NCI-H2227 (cell line): ENCODE results near the gene PDCD4.

Experiments
- DNase-seq: peaks from one replicate; lab custom pipeline; 2025; ENCODE audit not compliant: unreplicated experiment; lab: John Stamatoyannopoulos, UW

The PDCD4 gene

DNA sequence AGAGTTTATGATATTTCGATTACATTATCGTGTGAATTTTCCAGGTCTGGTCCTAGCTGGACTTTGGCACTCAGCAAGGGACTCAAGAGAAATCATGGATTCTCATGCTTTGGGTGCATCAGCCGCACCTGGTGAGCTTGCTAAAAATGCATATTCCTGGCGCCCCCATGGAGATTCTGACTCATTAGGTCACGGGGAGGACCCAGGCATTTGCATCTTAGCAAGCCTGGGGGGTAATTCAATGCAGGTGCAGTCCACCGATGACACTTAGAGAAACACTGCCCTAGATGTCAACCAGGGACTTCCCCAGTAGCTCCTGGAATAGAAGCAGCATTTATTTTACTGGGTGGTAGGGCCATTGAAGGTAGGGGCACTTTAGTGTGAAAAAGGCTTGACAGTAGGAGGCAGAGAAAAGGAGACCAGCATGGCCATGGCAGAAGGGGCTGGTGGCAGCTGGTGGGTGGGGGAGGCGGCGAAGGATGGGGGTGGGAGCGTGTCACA, 29.9 kb upstream of the PDCD4 start:
- DNase-seq, result no peak

DNA sequence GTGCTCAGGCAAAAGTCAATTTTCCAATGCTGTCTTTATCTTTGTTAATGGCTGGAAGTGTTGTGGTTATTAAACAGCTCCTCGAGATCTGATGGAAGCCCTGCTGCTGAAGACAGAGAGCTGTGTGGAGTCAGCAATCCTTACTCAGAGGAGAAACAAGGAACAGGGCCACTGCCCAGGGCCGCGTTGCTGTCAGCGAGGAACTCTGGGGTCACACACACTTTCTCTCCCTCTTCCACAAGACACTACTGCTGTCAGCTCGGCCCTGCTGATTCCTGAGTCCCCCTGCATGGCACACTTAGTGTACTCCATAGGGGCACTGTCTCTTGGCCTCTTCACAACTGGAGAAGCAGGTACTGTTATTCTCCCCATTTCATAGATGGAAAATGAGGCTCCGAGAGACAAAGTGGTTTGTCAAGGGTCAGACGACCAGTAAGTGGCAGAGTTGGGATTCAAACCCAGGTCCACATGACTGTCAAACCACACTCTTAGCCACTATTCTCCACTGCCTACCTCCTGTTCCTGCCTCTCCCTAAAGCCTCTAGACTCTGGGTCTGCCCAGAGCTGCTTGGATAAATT, 29.3 kb upstream of the PDCD4 start:
- DNase-seq, result no peak

DNA sequence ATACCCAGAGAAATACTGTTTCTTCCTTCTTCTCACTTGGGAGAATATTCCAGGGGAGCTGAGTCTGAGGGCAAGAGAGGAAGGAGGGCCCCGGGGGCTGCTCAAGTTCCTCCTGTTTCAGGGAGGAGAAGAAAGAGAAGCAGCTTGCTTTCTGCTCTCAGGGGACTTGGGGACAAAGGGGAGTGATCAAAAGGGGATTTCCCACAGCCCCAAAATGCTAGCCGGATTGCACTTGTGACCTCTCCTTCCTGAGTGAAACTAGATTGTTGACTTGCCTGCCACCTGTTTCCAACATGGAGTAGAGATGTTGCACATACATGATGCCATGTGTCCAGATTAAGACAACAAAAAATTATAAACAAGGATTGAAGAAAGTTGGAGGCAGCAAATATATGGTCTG, 28.7 kb upstream of the PDCD4 start:
- no peak for DNase-seq

DNA sequence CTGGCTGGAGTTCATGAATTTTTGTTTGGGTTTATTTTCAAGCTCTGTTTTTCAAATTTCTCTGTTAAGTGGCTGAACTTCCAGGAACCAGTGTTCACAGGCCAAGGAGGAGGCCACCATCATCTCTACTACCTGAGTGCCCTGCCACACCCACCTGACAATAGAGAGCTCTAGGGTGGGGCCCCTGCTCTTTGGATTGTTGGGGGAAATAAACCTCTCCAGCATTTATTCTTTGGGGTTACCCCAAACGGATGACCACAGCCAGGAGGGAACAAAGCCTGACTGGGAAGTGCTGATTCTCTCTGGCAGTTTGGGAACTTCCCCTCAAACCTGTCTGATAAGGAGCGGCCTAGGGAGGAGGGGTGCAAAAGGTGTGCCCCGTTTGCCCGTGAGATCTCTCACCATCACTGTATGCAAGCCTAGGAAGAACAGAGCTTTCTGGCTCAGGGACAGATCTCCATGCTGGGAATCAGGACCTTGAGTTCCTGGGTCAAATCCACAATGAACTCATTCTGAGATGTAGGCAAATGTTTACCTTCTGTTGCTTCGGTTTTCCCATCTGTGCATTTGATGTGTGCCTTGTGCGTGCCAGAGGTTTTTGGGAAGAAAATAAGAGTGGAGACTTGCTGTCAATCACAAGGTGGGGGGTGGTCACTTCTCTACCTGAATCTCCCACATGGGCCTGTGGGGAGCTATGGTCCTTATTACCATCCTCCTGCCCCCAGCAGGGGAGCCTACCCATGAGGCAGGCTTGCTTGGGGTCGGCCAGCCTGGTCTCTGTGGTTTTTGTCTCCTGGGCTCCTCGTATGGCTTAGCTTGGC, 27.7 kb upstream of the PDCD4 start:
- DNase-seq, result no peak

DNA sequence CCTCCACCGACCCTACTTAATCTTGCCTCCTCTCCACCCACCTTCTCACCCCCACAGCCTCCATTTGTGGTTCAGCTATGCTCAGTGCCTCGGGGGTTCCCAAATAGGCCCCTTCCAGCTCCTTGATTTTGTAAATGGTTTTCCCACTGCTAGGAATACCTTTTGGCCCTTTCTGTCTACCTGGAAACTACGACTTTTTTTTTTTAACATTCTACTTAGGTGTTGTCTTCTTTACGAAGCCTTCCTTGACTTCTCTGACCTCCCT, 27.2 kb upstream of the PDCD4 start:
- DNase-seq, result no peak

DNA sequence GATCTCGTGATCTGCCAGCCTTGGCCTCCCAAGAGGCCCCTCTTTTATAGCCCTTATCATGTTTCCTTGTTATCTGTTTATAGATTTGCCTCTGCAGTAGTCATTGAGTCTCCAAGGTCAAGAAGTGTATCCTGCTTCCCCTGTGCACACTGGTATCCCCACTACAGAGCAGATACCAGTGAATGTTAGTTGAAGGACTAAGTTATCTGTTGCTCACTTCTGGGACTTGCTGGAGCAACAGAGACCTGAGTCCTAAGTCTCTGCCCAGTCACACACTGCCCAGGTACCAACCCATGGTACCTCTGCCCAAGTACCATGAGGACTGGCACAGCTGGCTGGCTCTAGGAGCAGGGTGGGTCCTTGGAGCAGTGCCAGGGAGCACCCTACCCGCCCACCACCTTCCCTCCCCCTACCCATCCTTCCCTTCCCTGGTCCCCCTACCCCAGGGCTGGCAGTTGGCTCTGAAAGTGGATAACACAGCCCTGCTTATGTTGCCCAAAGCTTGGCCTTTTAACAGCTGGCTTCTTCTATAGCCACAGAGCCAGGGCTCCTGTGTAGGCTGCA, 26.5 kb upstream of the PDCD4 start:
- no peak for DNase-seq

DNA sequence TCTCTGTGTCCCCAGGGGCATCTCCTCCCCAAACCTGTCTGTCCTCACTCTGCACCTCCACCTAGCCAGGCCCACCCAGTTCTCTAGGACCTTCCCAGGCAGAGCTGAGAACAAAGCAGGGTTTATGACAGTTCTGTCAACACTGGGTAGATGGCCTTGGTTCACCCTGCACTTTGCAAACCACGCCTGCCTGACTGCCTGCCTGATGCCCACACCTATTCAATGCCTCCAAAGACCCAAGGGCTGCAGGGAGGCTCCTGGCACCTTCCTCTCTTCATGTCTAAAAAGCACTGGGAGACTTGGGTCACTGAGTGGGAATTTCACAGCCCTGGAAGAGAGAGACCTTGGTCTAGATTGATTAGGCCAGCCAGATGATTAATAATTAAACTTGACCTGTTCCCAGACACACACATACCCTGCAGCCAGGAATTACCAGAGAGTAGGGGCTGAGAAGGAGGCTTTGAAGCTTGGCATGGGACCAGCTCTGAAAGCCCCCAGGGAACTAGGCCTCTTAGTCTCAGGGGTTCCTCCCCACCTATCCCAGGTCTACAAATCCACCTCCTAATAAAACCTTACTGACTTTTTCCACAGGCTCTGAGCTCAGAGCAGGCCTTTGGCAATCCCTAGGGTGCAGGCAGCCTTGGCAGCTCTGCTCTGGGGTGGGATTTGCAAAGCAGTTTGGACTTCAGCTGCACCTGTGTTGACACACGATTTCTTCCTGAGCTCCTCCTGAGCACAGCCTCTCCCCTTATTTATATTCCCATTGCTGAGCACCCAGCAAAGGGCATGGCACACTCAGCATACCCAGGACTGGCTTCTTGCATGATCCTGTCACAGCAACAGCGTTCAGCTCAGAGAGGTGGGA, 25.7 kb upstream of the PDCD4 start:
- no peak for DNase-seq

DNA sequence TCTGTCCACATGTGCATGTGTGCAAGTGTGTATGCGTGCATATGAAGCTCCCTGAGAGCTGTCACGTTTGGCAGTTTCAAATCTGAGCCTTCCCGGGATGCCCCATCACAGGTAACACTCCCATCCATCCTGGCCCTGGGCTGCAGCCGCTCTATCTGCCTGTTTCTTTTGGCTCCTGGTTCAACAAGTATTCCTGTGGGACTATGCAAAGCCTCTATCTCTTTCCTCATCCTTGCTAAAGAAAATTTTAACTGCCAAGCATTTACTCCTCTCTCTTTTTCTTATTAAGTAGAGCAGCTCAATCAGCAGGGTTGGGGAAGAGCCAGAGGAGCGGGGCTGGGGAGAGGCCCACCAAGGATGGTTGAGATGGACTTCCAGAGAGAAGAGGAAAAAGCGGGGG, 24.4 kb upstream of the PDCD4 start:
- DNase-seq, result no peak

DNA sequence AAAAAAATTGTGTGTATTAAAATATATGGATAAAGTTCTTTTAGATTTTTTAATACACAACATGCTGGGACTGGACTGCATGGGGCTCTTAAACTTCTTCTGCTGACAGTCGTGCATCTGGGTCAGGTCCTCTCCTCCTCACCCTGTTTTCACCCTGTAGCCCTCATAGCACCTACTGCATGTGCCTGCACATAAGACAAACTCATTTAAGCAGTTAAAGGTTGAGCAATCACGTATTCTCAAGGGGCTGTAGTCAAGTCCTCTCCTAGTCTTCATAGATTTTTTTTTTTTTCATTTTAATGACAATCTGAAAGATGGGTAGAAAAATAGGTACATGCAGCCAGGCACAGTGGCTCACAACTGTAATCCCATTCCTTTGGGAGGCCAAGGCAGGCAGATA, 23.6 kb upstream of the PDCD4 start:
- no peak for DNase-seq

DNA sequence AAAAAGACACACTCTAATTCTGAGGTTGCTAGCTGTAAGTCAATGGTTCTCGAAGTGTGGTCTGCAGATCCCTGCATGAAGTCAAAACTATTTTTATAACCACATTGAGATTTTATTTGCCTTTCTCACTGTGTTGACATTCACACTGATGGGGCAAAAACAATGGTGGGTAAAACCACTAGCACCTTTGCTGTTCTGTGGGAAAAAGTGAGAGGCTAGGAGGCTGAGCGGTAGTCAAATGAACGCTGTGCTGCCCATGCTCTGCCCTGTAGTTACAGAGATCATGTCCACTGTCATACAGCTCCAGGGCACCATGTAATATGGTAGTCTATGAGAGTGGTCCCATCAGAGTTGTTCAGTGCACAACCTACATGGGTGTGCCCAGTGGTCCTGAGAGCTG, 21.6 kb upstream of the PDCD4 start:
- DNase-seq, result no peak

DNA sequence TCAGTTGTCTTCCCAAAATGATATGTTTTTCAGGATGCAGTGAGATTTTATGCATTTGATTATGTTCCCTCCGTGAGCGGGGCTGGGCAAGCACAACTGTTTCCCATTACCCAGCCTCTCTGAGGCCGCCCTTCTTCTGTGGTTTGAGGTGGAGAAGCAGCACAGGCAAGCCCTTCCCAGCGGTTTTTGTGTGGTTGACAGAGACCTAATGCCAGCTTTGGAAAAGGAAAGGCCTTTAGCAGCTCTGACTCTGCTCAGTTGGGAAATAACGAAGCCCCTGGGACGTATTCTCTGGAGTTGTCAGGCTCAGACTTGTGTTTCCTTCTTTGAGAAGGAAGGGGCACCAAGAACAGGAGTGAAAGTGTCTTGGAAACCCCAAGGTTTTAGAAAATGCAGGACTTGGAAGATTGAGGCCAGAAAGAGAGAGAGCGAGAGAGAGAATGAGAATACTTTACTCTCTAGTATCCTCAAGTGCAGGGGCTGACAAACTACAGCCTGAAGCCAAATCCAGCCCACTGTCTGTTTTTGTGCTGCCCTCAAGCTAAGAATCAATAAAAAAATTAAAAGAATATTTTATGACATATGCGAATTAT, 20.6 kb upstream of the PDCD4 start:
- no peak for DNase-seq

DNA sequence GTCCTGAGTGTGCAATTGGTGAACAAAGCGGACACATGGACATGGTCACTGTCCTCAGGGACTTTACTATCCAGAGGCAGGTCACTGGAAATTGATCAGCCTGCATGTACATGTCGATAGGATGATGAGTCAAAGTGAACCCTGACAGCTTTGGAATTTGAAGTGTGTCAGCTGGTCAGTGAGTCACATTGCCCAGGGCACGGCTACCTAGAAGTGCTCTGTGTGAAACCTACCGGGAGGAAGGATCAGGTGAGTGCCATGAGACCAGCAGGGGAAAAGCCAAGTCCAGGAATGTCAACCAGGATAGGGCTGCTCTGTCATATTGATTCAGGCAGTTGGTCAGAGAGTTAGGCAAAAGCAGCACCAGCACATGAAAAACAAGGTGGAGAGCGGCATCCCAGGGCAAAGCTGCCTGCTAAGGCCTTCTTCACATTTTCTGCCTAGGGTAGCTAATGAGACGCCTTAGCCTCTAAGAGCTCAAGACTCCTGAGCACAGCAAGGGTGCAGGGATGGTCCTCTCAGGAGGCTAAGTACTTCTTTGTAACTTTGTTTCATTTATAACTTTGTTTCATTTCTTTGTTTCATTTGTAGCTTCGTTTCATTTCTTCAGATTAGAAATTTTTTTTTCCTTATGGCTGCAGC, 19.4 kb upstream of the PDCD4 start:
- DNase-seq, result no peak

DNA sequence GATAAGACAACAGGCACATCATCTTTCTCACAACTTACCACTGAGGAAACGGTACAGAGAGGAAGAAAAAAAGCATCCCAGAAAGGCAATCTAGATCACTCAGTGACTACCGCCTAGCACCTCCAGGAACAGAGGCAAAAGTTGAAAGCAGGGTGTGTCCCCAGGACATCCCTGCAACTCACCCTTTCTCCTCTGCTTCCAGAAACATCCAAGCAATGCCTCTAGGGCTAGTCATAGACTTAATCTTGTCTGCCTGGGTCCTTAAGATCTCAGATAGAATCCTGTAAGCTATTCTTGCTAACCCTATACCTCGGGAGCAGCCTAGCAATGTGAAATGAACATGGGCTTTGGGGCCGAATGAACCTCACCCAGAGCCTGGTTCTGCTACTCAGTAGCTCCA, 18.8 kb upstream of the PDCD4 start:
- no peak for DNase-seq

DNA sequence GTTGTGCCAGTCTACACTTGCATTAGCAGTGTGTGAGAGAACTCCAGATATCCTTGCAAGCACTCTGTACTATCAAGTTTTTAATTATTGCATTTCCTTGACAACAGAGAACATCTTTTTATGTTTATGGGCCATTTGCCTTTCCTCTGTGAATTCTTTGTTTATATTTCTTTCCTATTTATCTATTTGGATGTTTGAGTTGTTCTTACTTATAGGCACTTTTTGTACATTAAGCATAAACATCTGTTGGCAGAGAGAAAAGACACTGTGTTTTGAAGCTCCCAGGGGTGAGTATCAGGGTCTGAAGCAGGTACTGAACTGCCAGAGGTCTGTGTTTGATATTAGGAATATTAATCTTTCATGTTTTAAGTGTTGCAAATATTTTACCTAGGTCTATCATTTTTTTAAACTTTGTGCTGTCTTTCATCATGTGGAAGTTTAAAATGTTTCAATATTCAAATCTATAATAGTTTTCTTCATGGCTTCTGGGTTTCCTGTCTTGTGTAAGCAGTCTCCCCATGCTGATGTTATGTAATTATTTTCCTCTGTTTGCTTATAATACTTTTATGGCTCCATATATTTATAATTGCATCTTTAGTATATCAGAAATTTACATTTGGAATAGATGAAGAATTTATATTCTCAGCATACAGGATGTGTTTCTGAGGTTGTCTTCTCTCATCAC, 17.7 kb upstream of the PDCD4 start:
- no peak for DNase-seq

DNA sequence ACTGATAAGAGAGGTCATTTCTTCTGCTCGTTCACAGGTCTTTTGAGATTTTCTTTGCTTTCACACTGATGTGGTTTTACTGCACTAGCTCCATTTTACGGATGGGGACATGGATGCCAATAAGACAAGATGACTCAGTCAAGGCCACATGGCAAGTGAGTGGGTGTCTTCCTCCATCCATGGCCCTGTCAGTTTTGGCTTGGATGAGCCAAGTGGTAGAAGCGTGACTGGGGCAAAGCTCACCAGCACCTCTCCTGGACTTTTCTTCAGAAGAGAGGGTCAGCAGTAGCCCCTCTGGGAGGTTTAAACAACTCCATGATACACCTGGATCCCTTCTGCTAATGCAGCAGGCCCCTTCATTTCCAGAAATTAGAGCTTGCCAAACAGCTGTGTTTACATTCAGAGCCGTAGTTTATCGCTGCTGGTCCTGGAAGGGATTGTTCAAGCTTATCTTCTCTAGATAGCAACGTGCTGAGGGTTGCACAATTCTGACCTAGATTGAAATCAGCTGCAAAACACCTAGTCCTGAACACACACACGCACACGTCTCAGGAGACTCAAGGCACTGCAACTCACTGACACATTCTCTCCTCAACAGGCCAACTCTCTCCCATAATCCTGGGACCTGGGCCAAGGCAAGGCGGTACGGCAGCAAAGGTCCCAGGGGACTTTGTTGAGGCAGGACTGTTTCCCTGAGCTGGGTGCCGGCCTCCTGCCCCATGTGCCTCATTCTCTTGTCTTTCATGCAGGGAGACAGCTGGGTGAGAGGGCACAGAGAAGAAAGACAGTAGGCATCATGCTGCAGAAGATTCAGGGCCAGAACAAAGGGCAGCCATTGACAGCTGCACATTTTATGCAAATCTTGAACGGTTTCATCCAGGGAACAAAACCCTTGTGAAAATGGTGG, 14.2 kb upstream of the PDCD4 start:
- DNase-seq, result no peak

DNA sequence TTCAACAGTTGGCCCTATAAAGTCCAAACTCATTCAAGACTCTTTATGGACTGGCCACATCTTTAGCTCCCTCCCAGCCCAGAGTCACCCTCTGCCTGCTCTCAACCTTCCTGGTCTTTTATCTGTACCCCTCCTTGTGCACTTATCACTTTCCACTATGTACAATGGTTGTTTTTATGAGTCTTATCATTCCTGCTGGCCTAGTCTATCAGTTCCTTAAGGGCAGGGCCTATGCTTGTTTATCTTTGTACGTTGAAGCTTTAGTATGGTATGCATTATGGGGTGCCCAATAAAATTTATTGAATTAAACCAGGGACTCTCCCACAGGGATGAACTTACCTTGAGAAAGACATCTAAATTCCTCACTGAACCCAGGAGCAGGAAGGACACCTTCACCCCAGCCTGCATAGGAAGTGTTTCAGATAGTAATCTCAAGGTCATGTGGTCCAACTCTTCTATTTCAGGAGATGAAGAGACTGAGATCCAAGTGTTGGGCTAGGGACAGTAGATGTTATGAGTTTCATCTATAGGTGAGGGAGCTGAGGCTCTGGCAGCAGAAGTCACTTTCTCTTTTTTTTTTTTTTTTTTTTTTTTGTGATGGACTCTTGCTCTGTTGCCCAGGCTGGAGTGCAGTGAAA, 13.3 kb upstream of the PDCD4 start:
- DNase-seq, result no peak

DNA sequence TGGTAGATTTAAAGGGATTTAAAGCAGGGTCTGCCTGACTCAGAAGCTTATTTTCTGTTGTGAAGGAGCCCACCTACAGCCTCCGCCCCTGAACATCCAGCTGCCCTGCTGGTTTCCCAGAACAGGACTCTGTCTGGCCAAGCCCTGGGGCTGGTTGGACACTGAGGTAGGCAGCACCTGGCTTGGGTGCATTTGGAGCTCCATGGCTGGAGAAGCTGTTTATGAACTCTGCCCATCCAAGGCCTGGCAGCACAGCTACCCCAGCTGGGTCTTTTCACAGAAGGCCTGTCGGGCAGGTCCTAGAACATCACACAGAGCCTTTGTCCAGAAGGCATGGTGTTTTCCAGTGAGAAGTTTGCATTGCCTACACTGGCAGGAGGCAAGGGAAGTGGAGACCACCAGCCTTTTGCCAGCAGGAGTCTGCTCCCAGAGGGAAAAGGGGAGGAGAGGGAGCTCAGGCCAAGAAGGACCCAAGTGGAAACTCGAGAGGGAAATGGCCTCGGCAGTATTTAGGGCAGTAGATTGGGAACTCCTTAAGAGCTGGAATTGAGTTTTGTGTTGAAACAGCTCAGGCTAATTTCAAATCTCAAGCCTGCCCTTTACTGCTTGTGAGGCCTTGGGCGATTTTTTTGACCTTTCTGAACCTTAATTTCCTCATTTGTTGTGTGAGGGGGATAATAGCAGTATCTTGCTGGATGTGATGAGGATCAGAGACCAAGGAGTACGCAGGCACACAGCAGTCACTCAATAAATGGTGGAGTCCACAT, 12.3 kb upstream of the PDCD4 start:
- DNase-seq, result no peak

DNA sequence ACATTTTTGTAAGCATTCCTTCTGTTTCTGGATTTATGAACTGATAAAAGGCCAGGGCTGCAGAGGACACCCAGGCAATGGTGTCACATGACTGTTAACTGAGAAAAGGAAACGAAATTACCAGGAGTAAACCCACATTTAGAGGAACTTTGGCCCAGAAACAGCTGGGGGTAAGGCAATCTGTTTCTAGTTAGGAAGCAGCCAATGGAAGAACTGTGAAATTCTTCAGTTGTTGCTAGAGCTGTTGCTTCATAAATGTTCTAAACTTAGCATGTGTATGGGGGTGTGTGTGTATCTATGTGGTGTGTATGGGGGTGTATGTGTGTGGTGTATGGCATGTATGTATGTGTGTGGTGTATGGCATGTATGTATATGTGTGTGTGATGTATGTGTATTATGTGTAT, 11.8 kb upstream of the PDCD4 start:
- DNase-seq, result no peak
